Brain microvascular endothelial cell (primary cell): ENCODE measurements around the gene DOCK10.

Experiments
- DNase-seq: peaks from one replicate; pipeline ENCODE4 v3.0.0-alpha.2; 2020
- H3K27ac ChIP-seq: fragments of 250-450 bp; sonication (Bioruptor Pico); 2 replicates; pipeline ENCODE4 v1.5.1; 2020; ENCODE audit warnings: mild to moderate bottlenecking, moderate library complexity
- H3K27me3 ChIP-seq: fragments of 250-450 bp; sonication (Bioruptor Pico); replicated peaks from 2 replicates; pipeline ENCODE4 v1.5.1; 2020; ENCODE audit warnings: mild to moderate bottlenecking
- H3K36me3 ChIP-seq: fragments of 250-450 bp; sonication (Bioruptor Pico); replicated peaks from 2 replicates; pipeline ENCODE4 v1.5.1; 2020; ENCODE audit warnings: mild to moderate bottlenecking
- H3K4me3 ChIP-seq: 2 replicates; pipeline ENCODE4 v1.5.1; 2011; ENCODE audit warnings: low read depth, mild to moderate bottlenecking, control low read depth, low read length, moderate library complexity
- CTCF ChIP-seq: IDR thresholded peaks from 2 replicates; pipeline ENCODE4 v1.5.1; 2011; ENCODE audit warnings: low read depth, mild to moderate bottlenecking, moderate library complexity, low read length, control low read depth, inconsistent platforms; ENCODE audit errors: missing control alignments
- in situ Hi-C: cut with HindIII; loops from 2 replicates; pipeline ENCODE4 v1.10.0; 2017; ENCODE audit warnings: low sequenced_read_pairs, low pct_ligation_motif_present

Gene DOCK10

GRCh38 chr2:224723586-224724217, 318.6 kb downstream of the DOCK10 start:
- H3K27ac ChIP-seq, result peak overlapping the region; percentile 45
- H3K36me3 ChIP-seq, result no peaks in the 10 kb centered on the region
- H3K4me3 ChIP-seq, result no peak overlapping the region
- DNase-seq, result peak; percentile 68
- in situ Hi-C loops, result no loop called here
- no peaks in the 10 kb centered on the region for H3K27me3 ChIP-seq
- no peak for TF ChIP-seq CTCF

GRCh38 chr2:224722770-224723169, 319.5 kb downstream of the DOCK10 start:
- Histone ChIP-seq H3K27me3 (no peaks in the 10 kb centered on the region), H3K4me3 (no peak overlapping the region), H3K27ac (peak overlapping the region; percentile 45), H3K36me3 (no peaks in the 10 kb centered on the region)
- DNase-seq, result no peak
- TF ChIP-seq CTCF, result no peak
- in situ Hi-C loops, result no loop called here

- in situ Hi-C loops, result no loop called here
- Histone ChIP-seq H3K27ac (peak overlapping the region; percentile 45), H3K36me3 (no peaks in the 10 kb centered on the region), H3K27me3 (no peaks in the 10 kb centered on the region), H3K4me3 (no peak overlapping the region)
- TF ChIP-seq CTCF, result no peak
- peak; percentile 55 for DNase-seq
These were observed 320.0 kb downstream of the DOCK10 start for GRCh38 chr2:224722250-224722649.

- Histone ChIP-seq H3K36me3 (no peaks in the 10 kb centered on the region), H3K27me3 (no peaks in the 10 kb centered on the region), H3K4me3 (no peak overlapping the region), H3K27ac (no peak overlapping the region)
- no peak for DNase-seq
- in situ Hi-C loops, result no loop called here
- no peak for TF ChIP-seq CTCF
These were observed 325.3 kb downstream of the DOCK10 start for GRCh38 chr2:224716921-224717320.

GRCh38 chr2:224716201-224716600, 326.1 kb downstream of the DOCK10 start, which contains the start of gene CCDC195:
Gene CCDC195, minus strand, starts transcription at chr2:224716365. Its CDS starts 0 bp downstream, at chr2:224716365.
- no peak for DNase-seq
- H3K27ac ChIP-seq, result no peak within 1 kb of the TSS
- no peaks in the 10 kb centered on the region for H3K36me3 ChIP-seq
- no peak for TF ChIP-seq CTCF
- H3K27me3 ChIP-seq, result no peaks in the 10 kb centered on the region
- no peak within 1 kb of the TSS for H3K4me3 ChIP-seq
- in situ Hi-C loops, result no loop called here
